Fibroblast of lung (primary cell): ENCODE results near the gene ANKRD40. TPM values are rescaled to one million over a fixed set of nuclear protein-coding genes. Genes with fewer than 3 reads are reported as not detected.

Experiments
- DNase-seq, 2 donors: peaks; one replicate each; pipeline versions ENCODE4 v3.0.0 to v3.0.0-alpha.2; 2010; ENCODE audit warnings: low read depth in 2 of 2
- H2AFZ ChIP-seq: 2 replicates; pipeline ENCODE4 v1.5.1; 2012; ENCODE audit warnings: low read length, control low read depth, inconsistent platforms
- H3K27ac ChIP-seq: 2 replicates; pipeline ENCODE4 v1.5.1; 2011; ENCODE audit warnings: low read length, control low read depth; ENCODE audit not compliant: insufficient read depth
- H3K27me3 ChIP-seq: 2 replicates; pipeline ENCODE4 v1.5.1; 2011; ENCODE audit warnings: mild to moderate bottlenecking, low read length; ENCODE audit not compliant: control insufficient read depth, insufficient read depth
- H3K36me3 ChIP-seq: 2 replicates; pipeline ENCODE4 v1.5.1; 2011; ENCODE audit warnings: low read length; ENCODE audit not compliant: control insufficient read depth, insufficient read depth
- H3K4me1 ChIP-seq: 2 replicates; pipeline ENCODE4 v1.5.1; 2011; ENCODE audit warnings: low read length; ENCODE audit not compliant: control insufficient read depth, insufficient read depth; ENCODE audit errors: extremely low read depth
- H3K4me2 ChIP-seq: 2 replicates; pipeline ENCODE4 v1.5.1; 2011; ENCODE audit warnings: low read length, control low read depth; ENCODE audit not compliant: insufficient read depth; ENCODE audit errors: extremely low read depth
- H3K4me3 ChIP-seq, 4 experiments: fragments of 200-600 bp in 1 of 4; sonication (generic) in 1 of 4; replicated peaks in 1 of 4; 2 replicates each; pipeline ENCODE4 v1.5.1; 2011 to 2016; ENCODE audit warnings: low read length in 4 of 4, low read depth in 3 of 4, mild to moderate bottlenecking in 3 of 4, control low read depth in 2 of 4, inconsistent platforms in 1 of 4, mixed read lengths in 1 of 4; ENCODE audit not compliant: insufficient read depth in 1 of 4; ENCODE audit errors: control extremely low read depth in 1 of 4
- H3K79me2 ChIP-seq: 2 replicates; pipeline ENCODE4 v1.5.1; 2012; ENCODE audit warnings: mild to moderate bottlenecking, low read length, inconsistent platforms; ENCODE audit not compliant: control insufficient read depth, insufficient read depth
- H3K9ac ChIP-seq: 2 replicates; pipeline ENCODE4 v1.5.1; 2011; ENCODE audit warnings: mild to moderate bottlenecking, low read length, control low read depth; ENCODE audit not compliant: insufficient read depth
- H3K9me3 ChIP-seq: 2 replicates; pipeline ENCODE4 v1.5.1; 2012; ENCODE audit warnings: low read depth, low read length; ENCODE audit not compliant: control insufficient read depth, insufficient read depth
- H4K20me1 ChIP-seq: 2 replicates; pipeline ENCODE4 v1.5.1; 2011; ENCODE audit warnings: low read length; ENCODE audit not compliant: control insufficient read depth, insufficient read depth; ENCODE audit errors: extremely low read depth
- EZH2 ChIP-seq: IDR thresholded peaks from 2 replicates; pipeline ENCODE4 v1.5.1; 2012; ENCODE audit warnings: low read length, control low read depth, mild to moderate bottlenecking; ENCODE audit errors: missing control alignments
- polyA plus RNA-seq, 2 donors: library from polyadenylated mRNA; depleted of rRNA in 1 of 2; stranded (reverse) in 1 of 2; unstranded in 1 of 2; fragments of >200 nt; gene quantifications; 2 replicates each; pipeline ENCODE4 v1.2.1, GENCODE V29; 2011 to 2012; ENCODE audit warnings: missing spikeins in 1 of 2
- total RNA-seq: library from RNA; depleted of rRNA; stranded (reverse); fragments of >200 nt; gene quantifications from 2 replicates; pipeline ENCODE4 v1.2.1, GENCODE V29; 2014
- TF ChIP-seq, protein P1 (sequence below), 2 donors: IDR thresholded peaks in 1 of 2; conservative IDR thresholded peaks in 1 of 2; 1 replicate in 1 of 2; 2 replicates in 1 of 2; pipeline ENCODE4 v1.5.1; 2011 to 2012; ENCODE audit warnings: low read length in 2 of 2, control low read depth in 1 of 2, inconsistent platforms in 1 of 2, low read depth in 1 of 2, mild to moderate bottlenecking in 1 of 2

Gene ANKRD40
- total and polyA plus RNA-seq, 2 donors (not counting 1 experiment from before 2014, with no cell fraction given): 34.5 to 59.9 TPM

DNA sequence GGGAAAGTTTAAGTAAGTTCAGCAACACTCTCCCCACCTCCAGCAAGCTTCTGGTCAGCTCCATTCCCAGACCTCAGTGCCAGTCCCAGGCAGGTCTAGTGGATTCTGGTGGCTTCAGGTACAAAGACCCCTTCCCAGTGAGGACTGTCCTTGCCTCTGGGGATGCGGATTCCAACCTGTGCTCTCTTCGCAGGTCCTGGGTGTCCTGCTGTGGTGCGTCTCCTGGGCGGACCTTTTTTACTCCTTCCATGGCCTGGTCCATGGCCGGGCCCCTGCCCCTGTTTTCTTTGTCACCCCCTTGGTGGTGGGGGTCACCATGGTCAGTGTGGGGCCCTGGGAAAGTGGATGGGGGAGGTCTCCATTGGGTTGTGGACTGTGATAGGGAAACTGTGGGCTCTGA lies 51.2 kb downstream of the ANKRD40 start:
- Histone ChIP-seq H3K27me3 (no peaks in the 10 kb centered on the region), H3K36me3 (no peaks in the 10 kb centered on the region), H2AFZ (no peak overlapping the region), H3K4me2 (no peak overlapping the region), H3K27ac (no peak overlapping the region), H3K4me1 (peaks cover 23% of the 10 kb centered on the region), H4K20me1 (no peaks in the 10 kb centered on the region), H3K9me3 (no peaks in the 10 kb centered on the region), H3K4me3 (no peak overlapping the region), H3K9ac (no peak overlapping the region), H3K79me2 (no peaks in the 10 kb centered on the region)
- no peak for DNase-seq
- no peak for TF ChIP-seq EZH2
- TF ChIP-seq, protein P1, sequence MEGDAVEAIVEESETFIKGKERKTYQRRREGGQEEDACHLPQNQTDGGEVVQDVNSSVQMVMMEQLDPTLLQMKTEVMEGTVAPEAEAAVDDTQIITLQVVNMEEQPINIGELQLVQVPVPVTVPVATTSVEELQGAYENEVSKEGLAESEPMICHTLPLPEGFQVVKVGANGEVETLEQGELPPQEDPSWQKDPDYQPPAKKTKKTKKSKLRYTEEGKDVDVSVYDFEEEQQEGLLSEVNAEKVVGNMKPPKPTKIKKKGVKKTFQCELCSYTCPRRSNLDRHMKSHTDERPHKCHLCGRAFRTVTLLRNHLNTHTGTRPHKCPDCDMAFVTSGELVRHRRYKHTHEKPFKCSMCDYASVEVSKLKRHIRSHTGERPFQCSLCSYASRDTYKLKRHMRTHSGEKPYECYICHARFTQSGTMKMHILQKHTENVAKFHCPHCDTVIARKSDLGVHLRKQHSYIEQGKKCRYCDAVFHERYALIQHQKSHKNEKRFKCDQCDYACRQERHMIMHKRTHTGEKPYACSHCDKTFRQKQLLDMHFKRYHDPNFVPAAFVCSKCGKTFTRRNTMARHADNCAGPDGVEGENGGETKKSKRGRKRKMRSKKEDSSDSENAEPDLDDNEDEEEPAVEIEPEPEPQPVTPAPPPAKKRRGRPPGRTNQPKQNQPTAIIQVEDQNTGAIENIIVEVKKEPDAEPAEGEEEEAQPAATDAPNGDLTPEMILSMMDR (conservative IDR thresholded peaks at IDR 0.05 in 1 of 2, IDR thresholded peaks at IDR 0.05 in 1 of 2; ENCODE audit: low read depth in 1 of 2, low read length in 2 of 2): no peak

DNA sequence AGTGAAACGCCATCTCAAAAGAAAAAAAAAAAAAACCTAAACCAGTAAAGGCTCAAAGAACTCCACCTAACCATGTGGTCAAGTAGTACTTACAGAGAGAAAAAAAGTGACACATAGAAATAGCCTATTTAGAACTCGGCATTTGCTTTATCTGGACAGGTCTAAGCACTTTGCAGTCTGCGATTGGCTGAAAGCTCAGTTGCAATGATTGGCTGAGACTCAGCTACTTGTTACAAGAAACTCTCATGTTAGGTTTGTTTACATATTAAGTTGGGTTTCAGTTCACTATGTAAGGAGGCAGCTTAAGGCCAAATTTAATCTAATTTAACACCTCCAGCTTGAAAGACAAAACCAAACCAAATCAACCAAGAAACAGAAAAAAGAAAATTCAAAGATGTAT lies 54.0 kb downstream of the ANKRD40 start:
- H4K20me1 ChIP-seq: no peaks in the 10 kb centered on the region
- no peaks in the 10 kb centered on the region for H3K36me3 ChIP-seq
- H3K4me3 ChIP-seq: no peak overlapping the region
- no peak overlapping the region for H3K4me2 ChIP-seq
- H3K27me3 ChIP-seq: no peaks in the 10 kb centered on the region
- H3K9me3 ChIP-seq: no peaks in the 10 kb centered on the region
- H3K4me1 ChIP-seq: peaks cover under 1% of the 10 kb centered on the region
- H3K79me2 ChIP-seq: no peaks in the 10 kb centered on the region
- no peak overlapping the region for H3K9ac ChIP-seq
- no peak for DNase-seq
- H3K27ac ChIP-seq: no peak overlapping the region
- no peak overlapping the region for H2AFZ ChIP-seq
- TF ChIP-seq, protein P1 (conservative IDR thresholded peaks at IDR 0.05 in 1 of 2, IDR thresholded peaks at IDR 0.05 in 1 of 2; ENCODE audit: low read depth in 1 of 2, low read length in 2 of 2): no peak
- TF ChIP-seq EZH2: no peak

DNA sequence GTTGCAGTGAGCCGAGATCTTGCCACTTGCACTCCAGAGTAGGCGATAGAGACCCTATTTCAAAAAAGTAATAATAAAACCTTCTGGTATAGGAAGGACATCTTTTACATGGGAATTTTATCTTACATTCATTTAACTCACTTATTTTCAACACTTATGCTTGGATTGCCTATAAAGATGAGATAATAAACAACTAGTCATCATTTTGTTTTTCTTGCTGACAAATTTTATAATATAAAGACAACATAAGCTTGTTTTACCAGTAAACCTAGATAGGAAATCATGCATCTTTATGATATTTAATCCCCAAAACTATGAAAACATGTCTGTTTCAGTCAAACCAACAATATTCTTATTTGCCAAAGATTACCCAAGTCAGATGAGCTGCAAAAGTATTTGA lies 56.1 kb downstream of the ANKRD40 start:
- DNase-seq: no peak
- no peaks in the 10 kb centered on the region for H3K27me3 ChIP-seq
- no peaks in the 10 kb centered on the region for H3K36me3 ChIP-seq
- H3K27ac ChIP-seq: no peak overlapping the region
- no peak overlapping the region for H3K4me3 ChIP-seq
- no peaks in the 10 kb centered on the region for H3K4me1 ChIP-seq
- no peak overlapping the region for H2AFZ ChIP-seq
- H3K9me3 ChIP-seq: no peaks in the 10 kb centered on the region
- H4K20me1 ChIP-seq: no peaks in the 10 kb centered on the region
- H3K79me2 ChIP-seq: no peaks in the 10 kb centered on the region
- H3K4me2 ChIP-seq: no peak overlapping the region
- H3K9ac ChIP-seq: no peak overlapping the region
- TF ChIP-seq, protein P1 (conservative IDR thresholded peaks at IDR 0.05 in 1 of 2, IDR thresholded peaks at IDR 0.05 in 1 of 2; ENCODE audit: low read depth in 1 of 2, low read length in 2 of 2): no peak
- TF ChIP-seq EZH2: no peak
